AG09319 (cell line): Measurements from ENCODE around the gene SLC5A11.

ENCODE experiments used
- DNase-seq: peaks from one replicate; pipeline ENCODE4 v3.0.0-alpha.2; 2010; ENCODE audit warnings: low read depth; ENCODE audit errors: extremely low read depth
- TF ChIP-seq, protein P1 (sequence below): IDR thresholded peaks from 2 replicates; pipeline ENCODE4 v1.5.1; 2011; ENCODE audit warnings: low read depth, mild to moderate bottlenecking, inconsistent platforms, low read length, moderate library complexity

SLC5A11 gene

DNA sequence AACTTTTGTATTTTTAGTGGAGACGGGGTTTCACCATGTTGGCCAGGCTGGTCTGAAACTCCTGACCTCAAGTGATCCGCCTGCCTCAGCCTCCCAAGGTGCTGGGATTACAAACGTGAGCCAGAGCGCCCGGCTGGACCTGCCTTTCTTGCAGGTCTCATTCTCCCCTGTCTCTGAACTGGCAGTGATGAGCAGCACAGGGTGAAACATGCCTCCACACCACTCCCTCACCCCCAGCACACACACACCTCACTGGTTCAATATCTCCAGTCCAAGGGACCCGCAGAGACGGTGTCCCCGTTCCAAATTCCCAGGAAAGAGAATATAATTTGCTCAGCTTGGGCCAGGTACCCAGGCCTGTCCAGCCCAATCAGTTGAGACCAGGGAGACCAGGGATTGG, 23.3 kb downstream of the SLC5A11 start:
- no peak for DNase-seq
- TF ChIP-seq, protein P1, sequence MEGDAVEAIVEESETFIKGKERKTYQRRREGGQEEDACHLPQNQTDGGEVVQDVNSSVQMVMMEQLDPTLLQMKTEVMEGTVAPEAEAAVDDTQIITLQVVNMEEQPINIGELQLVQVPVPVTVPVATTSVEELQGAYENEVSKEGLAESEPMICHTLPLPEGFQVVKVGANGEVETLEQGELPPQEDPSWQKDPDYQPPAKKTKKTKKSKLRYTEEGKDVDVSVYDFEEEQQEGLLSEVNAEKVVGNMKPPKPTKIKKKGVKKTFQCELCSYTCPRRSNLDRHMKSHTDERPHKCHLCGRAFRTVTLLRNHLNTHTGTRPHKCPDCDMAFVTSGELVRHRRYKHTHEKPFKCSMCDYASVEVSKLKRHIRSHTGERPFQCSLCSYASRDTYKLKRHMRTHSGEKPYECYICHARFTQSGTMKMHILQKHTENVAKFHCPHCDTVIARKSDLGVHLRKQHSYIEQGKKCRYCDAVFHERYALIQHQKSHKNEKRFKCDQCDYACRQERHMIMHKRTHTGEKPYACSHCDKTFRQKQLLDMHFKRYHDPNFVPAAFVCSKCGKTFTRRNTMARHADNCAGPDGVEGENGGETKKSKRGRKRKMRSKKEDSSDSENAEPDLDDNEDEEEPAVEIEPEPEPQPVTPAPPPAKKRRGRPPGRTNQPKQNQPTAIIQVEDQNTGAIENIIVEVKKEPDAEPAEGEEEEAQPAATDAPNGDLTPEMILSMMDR = no peak

DNA sequence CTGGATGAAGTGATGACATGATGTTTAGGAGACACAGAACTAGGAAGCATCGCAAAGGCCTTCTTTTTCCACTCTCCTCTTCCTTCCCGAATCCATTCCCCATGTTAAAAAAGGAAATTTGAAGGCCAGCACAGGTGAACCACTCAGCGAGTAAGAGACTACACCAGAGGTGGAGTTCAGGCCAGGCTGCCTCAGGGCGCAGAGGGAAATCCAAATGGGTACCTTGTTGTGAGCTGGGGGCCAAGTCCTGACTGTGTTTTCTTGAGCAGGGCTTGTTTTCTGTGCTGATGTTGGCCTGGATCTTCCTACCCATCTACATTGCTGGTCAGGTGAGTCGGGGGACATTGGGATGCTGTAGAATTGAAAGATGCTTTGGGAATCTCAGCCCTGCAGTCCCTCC, 26.1 kb downstream of the SLC5A11 start:
- TF ChIP-seq, protein P1 = no peak
- no peak for DNase-seq

DNA sequence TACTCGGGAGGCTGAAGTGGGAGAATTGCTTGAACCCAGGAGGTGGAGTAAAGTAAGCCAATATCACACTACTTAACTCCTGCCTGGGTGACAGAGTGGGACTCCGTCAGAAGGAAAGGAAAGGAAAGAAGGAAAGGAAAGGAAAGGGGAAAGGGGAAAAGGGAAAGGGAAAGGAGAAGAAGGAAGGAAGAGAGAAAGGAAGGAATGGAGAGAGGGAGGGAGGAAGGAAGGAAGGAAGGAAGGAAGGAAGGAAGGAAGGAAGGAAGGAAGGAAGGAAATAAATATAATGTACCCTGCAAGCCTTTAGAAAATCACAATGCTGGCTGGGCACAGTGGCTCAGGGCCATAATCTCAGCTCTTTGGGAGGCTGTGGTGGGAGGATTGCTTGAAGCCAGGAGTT, 27.3 kb downstream of the SLC5A11 start:
- TF ChIP-seq, protein P1 = no peak

DNA sequence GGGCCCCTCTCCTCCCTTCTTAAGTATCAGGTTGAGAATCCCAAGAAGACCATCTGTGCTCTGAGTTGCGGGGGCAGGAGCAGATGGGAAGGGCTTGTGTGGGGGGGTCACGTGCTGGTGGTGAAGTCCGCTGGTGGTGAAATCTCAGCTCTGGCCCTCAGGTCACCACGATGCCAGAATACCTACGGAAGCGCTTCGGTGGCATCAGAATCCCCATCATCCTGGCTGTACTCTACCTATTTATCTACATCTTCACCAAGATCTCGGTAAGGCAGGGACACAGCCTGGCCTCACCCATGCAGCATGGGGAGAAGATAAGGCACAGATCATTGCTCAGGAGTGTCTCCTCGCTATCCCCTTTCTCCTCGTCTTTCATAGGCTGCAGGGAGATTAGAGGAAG, 29.7 kb downstream of the SLC5A11 start:
- TF ChIP-seq, protein P1 = no peak

More for the DNA sequence above, 27.3 kb downstream of the SLC5A11 start:
- no peak for DNase-seq

GRCh38 chr16:24876231-24876630, 30.5 kb downstream of the SLC5A11 start:
- TF ChIP-seq, protein P1 = no peak
- no peak for DNase-seq

More for the DNA sequence above, 29.7 kb downstream of the SLC5A11 start:
- DNase-seq = no peak

DNA sequence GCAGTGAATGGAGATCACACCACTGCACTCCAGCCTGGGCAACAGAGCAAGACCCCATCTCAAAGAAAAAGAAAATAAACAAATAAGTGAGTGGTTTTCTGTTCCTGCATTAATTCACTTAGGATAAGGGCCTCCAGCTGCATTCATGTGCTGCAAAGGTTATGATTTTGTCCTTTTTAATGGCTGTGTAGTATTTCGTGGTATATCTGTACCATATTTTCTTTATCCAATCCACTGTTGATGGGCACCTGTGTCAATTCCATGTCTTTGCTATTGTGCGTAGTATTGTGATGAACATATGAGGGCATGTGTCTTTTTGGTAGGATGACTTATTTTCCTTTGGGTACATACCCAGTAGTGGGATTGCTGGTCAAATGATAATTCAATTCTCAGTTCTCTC, 33.9 kb downstream of the SLC5A11 start:
- no peak for DNase-seq
- TF ChIP-seq, protein P1 = no peak

DNA sequence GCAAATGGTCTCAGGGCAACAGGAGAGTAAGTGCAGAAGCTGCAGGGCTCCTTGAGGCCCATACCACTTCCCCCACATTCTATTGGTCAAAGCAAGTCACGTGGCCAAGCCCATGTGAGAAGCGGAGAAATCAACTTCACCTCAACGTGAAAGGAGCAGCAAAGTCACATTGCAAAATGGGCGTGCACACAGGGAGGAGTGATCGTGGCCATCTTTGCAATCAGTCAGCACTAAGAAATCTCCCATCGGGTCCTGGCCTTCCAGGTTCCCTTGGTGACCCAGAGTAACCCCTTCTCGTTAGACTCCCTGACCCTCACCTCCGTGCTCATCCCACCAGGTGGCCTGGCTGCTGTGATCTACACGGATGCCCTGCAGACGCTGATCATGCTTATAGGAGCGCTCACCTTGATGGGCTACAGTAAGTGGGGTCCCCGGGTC, 38.0 kb downstream of the SLC5A11 start:
- TF ChIP-seq, protein P1 = no peak
- no peak for DNase-seq
